Endothelial cell of umbilical vein (primary cell): Measurements from ENCODE around the gene CDK5R2. TPM values are rescaled to one million over a fixed set of nuclear protein-coding genes. Genes with fewer than 3 reads are reported as not detected.

Source experiments
- BruUV-seq: library from RNA; stranded (reverse); fragments of 400-500 nt; replicated peaks from 2 replicates; lab custom pipeline; 2021; lab: Mats Ljungman, UMichigan
- CTCF ChIA-PET: fragments of 300-600, 350-600 bp; sonication (Branson Sonifier 250); formaldehyde crosslinking; loops from one replicate; lab custom pipeline; 2021; ENCODE audit warnings: antibody characterized with exemption, inconsistent platforms; lab: Charles Lee
- POLR2A ChIA-PET: fragments of 300-600, 350-600 bp; sonication (Branson Sonifier 250); formaldehyde crosslinking; loops from one replicate; lab custom pipeline; 2021; ENCODE audit warnings: antibody characterized with exemption, inconsistent platforms; lab: Charles Lee
- DNase-seq: peaks from one replicate; pipeline ENCODE4 v3.0.0-alpha.2; 2011; ENCODE audit warnings: low read depth, low spot score
- FAIRE-seq: peaks from 2 replicates; lab custom pipeline; 2011; peaks lifted over from hg19 to GRCh38; lab: Jason Lieb, UNC
- H2AFZ ChIP-seq: 2 replicates; pipeline ENCODE4 v1.6.0; 2012; ENCODE audit warnings: low read depth, low read length, control low read depth, inconsistent platforms
- H3K27ac ChIP-seq: 2 replicates; pipeline ENCODE4 v1.5.1; 2011; ENCODE audit warnings: low read depth, mild to moderate bottlenecking, control low read depth, low read length, moderate library complexity; ENCODE audit not compliant: insufficient read depth
- H3K27me3 ChIP-seq, 2 experiments: 2 replicates each; pipeline versions ENCODE4 v1.6.0 to v1.6.1; 2011; ENCODE audit warnings: low read length in 2 of 2, mixed read lengths in 1 of 2; ENCODE audit not compliant: control insufficient read depth in 2 of 2, insufficient read depth in 2 of 2
- H3K36me3 ChIP-seq, 2 experiments: 2 replicates in 1 of 2; 3 replicates in 1 of 2; pipeline ENCODE4 v1.5.1; 2011; ENCODE audit warnings: low read length in 2 of 2, mild to moderate bottlenecking in 1 of 2, moderate library complexity in 1 of 2; ENCODE audit not compliant: control insufficient read depth in 2 of 2, insufficient read depth in 2 of 2; ENCODE audit errors: extremely low read depth in 1 of 2
- H3K4me1 ChIP-seq: 3 replicates; pipeline ENCODE4 v1.5.1; 2011; ENCODE audit warnings: mild to moderate bottlenecking, low read length; ENCODE audit not compliant: control insufficient read depth, insufficient read depth; ENCODE audit errors: extremely low read depth
- H3K4me2 ChIP-seq: 2 replicates; pipeline ENCODE4 v1.6.1; 2011; ENCODE audit warnings: low read length, control low read depth, mixed read lengths; ENCODE audit not compliant: insufficient read depth
- H3K4me3 ChIP-seq, 3 experiments: fragments of 200-600 bp in 1 of 3; sonication (generic), shearing (Covaris generic) in 1 of 3; replicated peaks in 1 of 3; 2 replicates each; pipeline ENCODE4 v1.5.1; 2011 to 2016; ENCODE audit warnings: control low read depth in 3 of 3, low read length in 3 of 3, mild to moderate bottlenecking in 2 of 3, inconsistent platforms in 1 of 3, low read depth in 1 of 3, moderate library complexity in 1 of 3; ENCODE audit not compliant: insufficient read depth in 1 of 3
- H3K79me2 ChIP-seq: 2 replicates; pipeline ENCODE4 v1.6.0; 2012; ENCODE audit warnings: low read length, inconsistent platforms; ENCODE audit not compliant: control insufficient read depth, insufficient read depth
- H3K9ac ChIP-seq: replicated peaks from 2 replicates; pipeline ENCODE3; 2011; ENCODE audit warnings: low read length, control low read depth; ENCODE audit not compliant: insufficient read depth; ENCODE audit errors: extremely low read depth
- H3K9me1 ChIP-seq: replicated peaks from 3 replicates; pipeline ENCODE4 v1.6.0; 2011; ENCODE audit warnings: mild to moderate bottlenecking, low read length; ENCODE audit not compliant: control insufficient read depth, insufficient read depth; ENCODE audit errors: extremely low read depth
- H3K9me3 ChIP-seq: replicated peaks from 2 replicates; pipeline ENCODE4 v1.5.1; 2012; ENCODE audit warnings: low read length, inconsistent platforms; ENCODE audit not compliant: control insufficient read depth, insufficient read depth
- H4K20me1 ChIP-seq: replicated peaks from 2 replicates; pipeline ENCODE3; 2011; ENCODE audit warnings: mild to moderate bottlenecking, low read length; ENCODE audit not compliant: control insufficient read depth, insufficient read depth; ENCODE audit errors: extremely low read depth
- CTCF ChIP-seq, 2 donors: IDR thresholded peaks; 1 replicate in 1 of 2; 2 replicates in 1 of 2; pipeline ENCODE4 v1.5.1; 2011; ENCODE audit warnings: low read length in 2 of 2, mild to moderate bottlenecking in 2 of 2, moderate library complexity in 2 of 2, control low read depth in 1 of 2, inconsistent platforms in 1 of 2, low read depth in 1 of 2; ENCODE audit not compliant: insufficient read depth in 1 of 2; ENCODE audit errors: extremely low read depth in 1 of 2
- EZH2 ChIP-seq: IDR thresholded peaks from 2 replicates; pipeline ENCODE4 v1.6.1; 2012; ENCODE audit warnings: borderline replicate concordance, low read depth, mild to moderate bottlenecking, moderate library complexity, low read length, inconsistent platforms; ENCODE audit not compliant: severe bottlenecking
- FOS ChIP-seq: IDR thresholded peaks from 2 replicates; pipeline ENCODE4 v1.6.1; 2011; ENCODE audit warnings: mild to moderate bottlenecking, low read length, moderate library complexity, borderline replicate concordance; ENCODE audit not compliant: insufficient read depth
- GATA2 ChIP-seq: IDR thresholded peaks from 2 replicates; pipeline ENCODE4 v1.7.0; 2011; ENCODE audit warnings: low read depth, mild to moderate bottlenecking, moderate library complexity, mixed read lengths, low read length; ENCODE audit not compliant: insufficient read length, insufficient read depth
- JUN ChIP-seq: IDR thresholded peaks from 2 replicates; pipeline ENCODE4 v1.6.1; 2011; ENCODE audit warnings: borderline replicate concordance, low read depth; ENCODE audit not compliant: insufficient read length, insufficient read depth
- MYC ChIP-seq: IDR thresholded peaks from one replicate; pipeline ENCODE4 v1.6.1; 2011; ENCODE audit warnings: mild to moderate bottlenecking, low read depth, low read length
- POLR2A ChIP-seq: IDR thresholded peaks from 2 replicates; pipeline ENCODE4 v1.6.1; 2012; ENCODE audit warnings: low read depth, mild to moderate bottlenecking, control low read depth, low read length
- POLR2AphosphoS5 ChIP-seq: IDR thresholded peaks from 2 replicates; pipeline ENCODE4 v1.6.1; 2012; ENCODE audit warnings: low read depth, mild to moderate bottlenecking, control low read depth, low read length, moderate library complexity; ENCODE audit not compliant: insufficient read depth
- dilution Hi-C: fragments of 300-500 bp; cut with MboI; formaldehyde crosslinking; loops from one replicate; pipeline ENCODE4 v1.15.0; 2019; ENCODE audit warnings: low sequenced_read_pairs; ENCODE audit not compliant: extremely low pct_ligation_motif_present
- intact Hi-C: fragments of 100-400 bp; cut with micrococcal nuclease; formaldehyde crosslinking; loops from one replicate; pipeline ENCODE4 v1.10.0; 2022
- polyA plus RNA-seq, 4 experiments: library from polyadenylated mRNA; depleted of rRNA in 3 of 4; stranded (reverse) in 3 of 4; unstranded in 1 of 4; fragments of >200 nt; gene quantifications; 2 replicates each; pipeline versions ENCODE4 v1.2.1 to v1.2.3, GENCODE V29; 2011 to 2012; ENCODE audit warnings: missing spikeins in 1 of 4
- total RNA-seq: library from RNA; stranded (reverse); gene quantifications from 2 replicates; pipeline ENCODE4 v1.2.3, GENCODE V29; 2021
- TF ChIP-seq, protein P1 (sequence below): IDR thresholded peaks from 2 replicates; pipeline ENCODE4 v1.6.1; 2011; ENCODE audit not compliant: insufficient read depth, insufficient read length

Gene CDK5R2
- total and polyA plus RNA-seq, 2 donors (not counting 3 experiments of a cell fraction or from before 2014, with no cell fraction given) = 0.03 TPM; not detected in 1

DNA sequence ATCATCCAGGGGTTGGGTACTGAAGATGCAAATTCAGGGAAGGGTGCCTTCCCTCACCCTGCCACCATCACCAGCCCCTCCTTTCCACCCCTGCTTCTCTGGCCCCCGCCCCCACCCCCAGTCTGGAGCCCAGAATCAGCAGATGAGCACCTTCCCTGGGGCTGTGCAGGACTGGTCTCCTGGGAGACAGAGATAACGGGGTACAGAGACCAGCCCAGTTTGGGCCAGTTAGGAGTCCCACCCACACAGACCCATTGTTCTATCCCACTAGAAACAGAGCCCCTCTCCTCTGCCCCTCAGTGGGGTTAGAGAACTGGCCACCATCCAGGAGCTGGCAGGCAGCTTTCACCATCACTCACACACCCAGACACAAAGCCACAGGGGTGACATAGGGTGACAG, 38.3 kb downstream of the CDK5R2 start:
- CTCF ChIA-PET = interaction anchor here (1.7 to 10.4 kb wide), 4 partner anchors 15 to 157 kb away, joined by 7 to 164 read pairs (median 30); partner anchors contain the start of gene FEV
- H3K4me3 ChIP-seq = no peak overlapping the region
- DNase-seq = no peak
- H3K4me2 ChIP-seq = no peak overlapping the region
- H2AFZ ChIP-seq = no peak overlapping the region
- no peak overlapping the region for H3K9ac ChIP-seq
- intact Hi-C loops = no loop called here
- FAIRE-seq = no peak
- H3K27me3 ChIP-seq = peaks cover 76 to 79% of the 10 kb centered on the region in 2 experiments
- TF ChIP-seq POLR2A = no peak
- dilution Hi-C loops = no loop called here
- H3K36me3 ChIP-seq = no peaks in the 10 kb centered on the region
- peaks cover 5% of the 10 kb centered on the region for H3K4me1 ChIP-seq
- H3K79me2 ChIP-seq = no peaks in the 10 kb centered on the region
- no peak overlapping the region for H3K27ac ChIP-seq
- no peaks in the 10 kb centered on the region for H4K20me1 ChIP-seq
- no TSS peak for BruUV-seq
- H3K9me3 ChIP-seq = no peaks in the 10 kb centered on the region
- POLR2A ChIA-PET = no interaction called here
- no peaks in the 10 kb centered on the region for H3K9me1 ChIP-seq

DNA sequence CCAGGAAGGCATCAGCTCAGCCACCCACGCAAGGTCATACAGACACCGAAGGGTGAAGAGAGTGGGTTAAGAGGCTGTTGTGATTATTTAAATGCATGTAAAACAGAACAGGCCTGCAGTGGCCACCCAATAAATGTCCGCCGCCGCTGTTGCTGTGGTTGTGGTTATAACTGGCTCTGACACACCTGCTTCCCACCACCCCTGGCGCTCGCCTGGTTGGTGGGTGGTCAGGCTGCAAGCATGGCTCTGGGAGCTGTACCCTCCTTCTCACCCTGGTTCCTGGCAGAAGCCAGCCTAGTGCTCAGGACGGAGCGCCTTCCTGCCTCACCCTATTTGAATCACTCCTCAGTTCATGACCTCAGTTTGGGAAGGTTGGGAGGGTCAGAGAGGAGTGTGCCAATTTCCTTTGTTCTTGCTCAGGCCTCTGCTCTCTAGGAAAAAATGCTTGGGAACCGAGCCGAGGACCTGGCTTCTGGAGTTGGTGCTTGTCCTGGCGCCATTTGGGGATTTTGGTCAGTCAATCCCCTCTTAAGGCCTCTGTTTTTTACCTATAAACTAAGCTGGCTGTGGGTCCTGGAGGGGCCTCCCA, 39.0 kb downstream of the CDK5R2 start:
- Histone ChIP-seq H4K20me1 (no peaks in the 10 kb centered on the region), H3K9me3 (no peaks in the 10 kb centered on the region), H3K27me3 (peaks cover 76 to 79% of the 10 kb centered on the region in 2 experiments), H3K9ac (no peak overlapping the region), H3K9me1 (no peaks in the 10 kb centered on the region), H3K4me1 (peaks cover 1% of the 10 kb centered on the region), H3K4me3 (no peak overlapping the region), H3K27ac (no peak overlapping the region), H3K79me2 (no peaks in the 10 kb centered on the region), H2AFZ (no peak overlapping the region), H3K36me3 (no peaks in the 10 kb centered on the region), H3K4me2 (no peak overlapping the region)
- dilution Hi-C loops = no loop called here
- FAIRE-seq (no peak), DNase-seq (no peak)
- BruUV-seq = no TSS peak
- CTCF ChIA-PET = interaction anchor here (1.7 to 10.4 kb wide), 4 partner anchors 16 to 156 kb away, joined by 7 to 164 read pairs (median 30); partner anchors contain the start of gene FEV
- no peak for TF ChIP-seq POLR2AphosphoS5
- TF ChIP-seq JUN = no peak
- TF ChIP-seq POLR2A = no peak
- no peak for TF ChIP-seq GATA2
- no peak for TF ChIP-seq FOS
- TF ChIP-seq EZH2 = no peak
- TF ChIP-seq, protein P1, sequence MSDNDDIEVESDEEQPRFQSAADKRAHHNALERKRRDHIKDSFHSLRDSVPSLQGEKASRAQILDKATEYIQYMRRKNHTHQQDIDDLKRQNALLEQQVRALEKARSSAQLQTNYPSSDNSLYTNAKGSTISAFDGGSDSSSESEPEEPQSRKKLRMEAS = no peak
- TF ChIP-seq MYC = no peak
- TF ChIP-seq CTCF (IDR thresholded peaks at IDR 0.05; ENCODE audit: extremely low read depth in 1 of 2, insufficient read depth in 1 of 2, low read depth in 1 of 2, low read length in 2 of 2) = no peak
- intact Hi-C loops = no loop called here
- POLR2A ChIA-PET = no interaction called here
